Measurements from ENCODE around the gene ACTRT2. TPM values are rescaled to one million over a fixed set of nuclear protein-coding genes. Genes with fewer than 3 reads are reported as not detected.
A peak's percentile ranks its signal among the peaks of the same experiment; 100 is the strongest.

The ACTRT2 gene
- total RNA-seq, 1 donor from 2014 or later: not detected

- H3K4me3 ChIP-seq: peak overlapping the region; percentile 46
- DNase-seq: no peak
- intact Hi-C loops (cut with micrococcal nuclease): loop anchor here (10.0 kb wide), 1 partner anchor 221 kb away; no protein-coding TSS in a partner anchor
- TF ChIP-seq CTCF (IDR thresholded peaks at IDR 0.05; ENCODE audit: borderline replicate concordance): no peak
- no peak overlapping the region for H3K27ac ChIP-seq (replicated peaks)
- no peaks in the 10 kb centered on the region for H3K36me3 ChIP-seq
- H3K4me1 ChIP-seq: peaks cover 54% of the 10 kb centered on the region
- H3K27me3 ChIP-seq (ENCODE audit: low read depth): peaks cover 79% of the 10 kb centered on the region
- H3K9me3 ChIP-seq (replicated peaks): no peaks in the 10 kb centered on the region
Measured at GRCh38 chr1:3063379-3064295, 42.4 kb downstream of the ACTRT2 start.

- Histone ChIP-seq H3K9me3 (replicated peaks) (no peaks in the 10 kb centered on the region), H3K4me1 (peaks cover 58% of the 10 kb centered on the region), H3K27me3 (ENCODE audit: low read depth) (peaks cover 83% of the 10 kb centered on the region), H3K27ac (replicated peaks) (no peak overlapping the region), H3K36me3 (no peaks in the 10 kb centered on the region), H3K4me3 (no peak overlapping the region)
- DNase-seq: no peak
- intact Hi-C loops (cut with micrococcal nuclease): loop anchor here (10.0 kb wide), 1 partner anchor 220 kb away; no protein-coding TSS in a partner anchor
- no peak for TF ChIP-seq CTCF (IDR thresholded peaks at IDR 0.05; ENCODE audit: borderline replicate concordance)
Measured at GRCh38 chr1:3064296-3064850, 43.1 kb downstream of the ACTRT2 start.

GRCh38 chr1:3064901-3065300, 43.6 kb downstream of the ACTRT2 start:
- peaks cover 88% of the 10 kb centered on the region for H3K27me3 ChIP-seq (ENCODE audit: low read depth)
- intact Hi-C loops (cut with micrococcal nuclease): loop anchor here (10.0 kb wide), 1 partner anchor 220 kb away; no protein-coding TSS in a partner anchor
- no peak overlapping the region for H3K27ac ChIP-seq (replicated peaks)
- H3K36me3 ChIP-seq: no peaks in the 10 kb centered on the region
- no peak for TF ChIP-seq CTCF (IDR thresholded peaks at IDR 0.05; ENCODE audit: borderline replicate concordance)
- H3K4me3 ChIP-seq: peak overlapping the region; percentile 87
- no peak for DNase-seq
- H3K4me1 ChIP-seq: peaks cover 63% of the 10 kb centered on the region
- no peaks in the 10 kb centered on the region for H3K9me3 ChIP-seq (replicated peaks)

GRCh38 chr1:3065396-3065795, 44.1 kb downstream of the ACTRT2 start:
- no peak for TF ChIP-seq CTCF (IDR thresholded peaks at IDR 0.05; ENCODE audit: borderline replicate concordance)
- intact Hi-C loops (cut with micrococcal nuclease): loop anchor here (10.0 kb wide), 1 partner anchor 219 kb away; no protein-coding TSS in a partner anchor
- Histone ChIP-seq H3K4me1 (peaks cover 65% of the 10 kb centered on the region), H3K27ac (replicated peaks) (no peak overlapping the region), H3K4me3 (peak overlapping the region; percentile 87), H3K9me3 (replicated peaks) (no peaks in the 10 kb centered on the region), H3K36me3 (no peaks in the 10 kb centered on the region), H3K27me3 (ENCODE audit: low read depth) (peaks cover 87% of the 10 kb centered on the region)
- DNase-seq: no peak

DNA sequence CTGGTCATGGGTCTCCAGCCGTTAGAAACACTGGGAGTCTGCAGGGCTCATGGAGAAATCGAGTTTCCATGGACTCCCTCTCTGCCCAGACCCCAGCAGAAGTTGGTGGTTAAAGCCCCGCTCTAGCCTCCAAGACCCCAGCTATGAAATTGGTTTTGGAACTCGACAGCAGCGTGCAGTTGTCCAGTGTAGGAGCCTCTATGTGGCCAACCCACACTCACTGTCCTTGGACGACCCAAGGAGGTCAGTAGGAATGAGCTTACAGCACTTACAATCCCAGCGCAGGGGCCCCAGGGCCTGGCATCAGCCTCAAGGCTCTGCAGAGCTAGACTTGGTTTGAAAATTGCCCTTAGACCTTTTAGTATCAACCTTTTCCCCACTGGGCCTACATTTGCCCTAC, 44.5 kb downstream of the ACTRT2 start:
- Histone ChIP-seq H3K36me3 (no peaks in the 10 kb centered on the region), H3K27me3 (ENCODE audit: low read depth) (peaks cover 87% of the 10 kb centered on the region), H3K9me3 (replicated peaks) (no peaks in the 10 kb centered on the region), H3K4me3 (peak overlapping the region; percentile 87), H3K27ac (replicated peaks) (peak overlapping the region; percentile 96), H3K4me1 (peaks cover 68% of the 10 kb centered on the region)
- DNase-seq: no peak
- TF ChIP-seq CTCF (IDR thresholded peaks at IDR 0.05; ENCODE audit: borderline replicate concordance): no peak
- intact Hi-C loops (cut with micrococcal nuclease): loop anchor here (10.0 kb wide), 1 partner anchor 219 kb away; no protein-coding TSS in a partner anchor

Data from left ventricle myocardium inferior (tissue), 1 donor.